ENCODE results near the gene AMACR. TPM values are rescaled to one million over a fixed set of nuclear protein-coding genes. Genes with fewer than 3 reads are reported as not detected.
"Not testable (repeated sequence)": the region's sequence is repeated elsewhere in the genome, so short reads cannot be mapped to it uniquely, and the experiment has no call there.

The AMACR gene
- polyA plus RNA-seq, 1 donor = 105 TPM

- DNase-seq = no peak
Observed at GRCh38 chr5:34038838-34039237, 31.0 kb upstream of the AMACR start.

- no peak for DNase-seq
Observed at GRCh38 chr5:34038390-34038789, 30.5 kb upstream of the AMACR start.

GRCh38 chr5:34037726-34038125 lies 29.9 kb upstream of the AMACR start:
- no peak for DNase-seq

GRCh38 chr5:34035756-34036155 lies 27.9 kb upstream of the AMACR start:
- no peak for DNase-seq

GRCh38 chr5:34034534-34035327 lies 26.9 kb upstream of the AMACR start:
- no peak for DNase-seq

GRCh38 chr5:34031966-34032365 lies 24.1 kb upstream of the AMACR start:
- DNase-seq = no peak

GRCh38 chr5:34031117-34031516 lies 23.3 kb upstream of the AMACR start:
- no peak for DNase-seq

GRCh38 chr5:34030585-34030984 lies 22.7 kb upstream of the AMACR start:
- DNase-seq = not testable (repeated sequence)

- DNase-seq = no peak
Observed at GRCh38 chr5:34030048-34030447, 22.2 kb upstream of the AMACR start.

- no peak for DNase-seq
Observed at GRCh38 chr5:34028349-34028748, 20.5 kb upstream of the AMACR start.

GRCh38 chr5:34026089-34026761 lies 18.4 kb upstream of the AMACR start:
- DNase-seq = no peak

- DNase-seq = no peak
Observed at GRCh38 chr5:34022121-34022705, 14.4 kb upstream of the AMACR start.

- no peak for DNase-seq
Observed at GRCh38 chr5:34021334-34021733, 13.5 kb upstream of the AMACR start.

GRCh38 chr5:34020726-34021125 lies 12.9 kb upstream of the AMACR start:
- DNase-seq = no peak

- no peak for DNase-seq
Observed at GRCh38 chr5:34017254-34017653, 9.4 kb upstream of the AMACR start.

- DNase-seq = no peak
Observed at GRCh38 chr5:34016750-34017149, 8.9 kb upstream of the AMACR start.

- DNase-seq = no peak
Observed at GRCh38 chr5:34016222-34016621, 8.4 kb upstream of the AMACR start.

- no peak for DNase-seq
Observed at GRCh38 chr5:34015120-34015822, 7.4 kb upstream of the AMACR start.

GRCh38 chr5:34014626-34015025 lies 6.8 kb upstream of the AMACR start:
- no peak for DNase-seq

GRCh38 chr5:34013547-34013946 lies 5.7 kb upstream of the AMACR start:
- no peak for DNase-seq

GRCh38 chr5:34012791-34013190 lies 4.9 kb upstream of the AMACR start:
- no peak for DNase-seq

GRCh38 chr5:34011536-34011935 lies 3.7 kb upstream of the AMACR start:
- DNase-seq = no peak

- not testable (repeated sequence) for DNase-seq
Observed at GRCh38 chr5:34010146-34010545, 2.3 kb upstream of the AMACR start.

Data from left kidney (tissue), 2 donors.